GM23338 (cell line): ENCODE results near the gene RAP1A.

Experiments used
- CREB1 ChIP-seq: fragments of 250-450 bp; sonication (Bioruptor Pico); IDR thresholded peaks from 2 replicates; pipeline ENCODE4 v1.5.0; 2020; ENCODE audit warnings: low read depth, mild to moderate bottlenecking, moderate library complexity
- EZH2 ChIP-seq: fragments of 200-600 bp; sonication (generic); IDR thresholded peaks from one replicate; pipeline ENCODE4 v1.8.0; 2017; ENCODE audit warnings: antibody characterized with exemption, mild to moderate bottlenecking, low read depth; ENCODE audit not compliant: unreplicated experiment
- EZH2phosphoT487 ChIP-seq: fragments of 200-600 bp; sonication (generic); IDR thresholded peaks from one replicate; pipeline ENCODE4 v1.8.1; 2018; ENCODE audit warnings: antibody characterized with exemption; ENCODE audit not compliant: unreplicated experiment
- POLR2AphosphoS5 ChIP-seq: IDR thresholded peaks from 2 replicates; pipeline ENCODE4 v1.6.1; 2016; ENCODE audit warnings: antibody characterized with exemption, low read depth
- STAT1 ChIP-seq: IDR thresholded peaks from one replicate; pipeline ENCODE4 v1.6.1; 2016; ENCODE audit warnings: antibody characterized with exemption; ENCODE audit not compliant: unreplicated experiment
- TF ChIP-seq, protein P1 (sequence below), 2 experiments: fragments of 200-600 bp in 1 of 2; sonication (generic) in 1 of 2; conservative IDR thresholded peaks; 2 replicates each; pipeline versions ENCODE4 v1.5.1 to v1.6.1; 2016 to 2017; ENCODE audit warnings: antibody characterized with exemption in 2 of 2, low read depth in 2 of 2, mild to moderate bottlenecking in 2 of 2, moderate library complexity in 1 of 2
- TF ChIP-seq, protein P2 (sequence below): IDR thresholded peaks from one replicate; pipeline ENCODE4 v1.6.1; 2018; ENCODE audit warnings: antibody characterized with exemption; ENCODE audit not compliant: unreplicated experiment

DNA sequence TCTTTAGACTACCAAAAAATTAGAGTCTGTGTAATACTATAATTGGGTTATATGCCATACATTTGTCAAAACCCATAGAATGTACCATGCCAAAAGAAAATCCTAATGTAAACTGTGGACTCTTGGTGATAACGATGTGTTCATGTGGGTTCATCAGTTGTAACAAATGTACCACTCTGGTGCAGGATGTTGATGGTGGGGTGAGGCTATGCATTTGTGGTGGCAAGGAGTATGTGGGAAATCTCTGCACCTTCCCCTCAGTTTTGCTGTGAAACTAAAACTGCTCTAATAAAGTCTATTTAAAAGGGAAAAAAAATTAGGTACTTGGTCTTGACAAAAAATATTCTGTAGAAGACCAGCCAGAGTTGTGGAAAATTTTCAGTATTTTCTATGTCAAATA, 76.2 kb downstream of the RAP1A start:
- TF ChIP-seq, protein P1, sequence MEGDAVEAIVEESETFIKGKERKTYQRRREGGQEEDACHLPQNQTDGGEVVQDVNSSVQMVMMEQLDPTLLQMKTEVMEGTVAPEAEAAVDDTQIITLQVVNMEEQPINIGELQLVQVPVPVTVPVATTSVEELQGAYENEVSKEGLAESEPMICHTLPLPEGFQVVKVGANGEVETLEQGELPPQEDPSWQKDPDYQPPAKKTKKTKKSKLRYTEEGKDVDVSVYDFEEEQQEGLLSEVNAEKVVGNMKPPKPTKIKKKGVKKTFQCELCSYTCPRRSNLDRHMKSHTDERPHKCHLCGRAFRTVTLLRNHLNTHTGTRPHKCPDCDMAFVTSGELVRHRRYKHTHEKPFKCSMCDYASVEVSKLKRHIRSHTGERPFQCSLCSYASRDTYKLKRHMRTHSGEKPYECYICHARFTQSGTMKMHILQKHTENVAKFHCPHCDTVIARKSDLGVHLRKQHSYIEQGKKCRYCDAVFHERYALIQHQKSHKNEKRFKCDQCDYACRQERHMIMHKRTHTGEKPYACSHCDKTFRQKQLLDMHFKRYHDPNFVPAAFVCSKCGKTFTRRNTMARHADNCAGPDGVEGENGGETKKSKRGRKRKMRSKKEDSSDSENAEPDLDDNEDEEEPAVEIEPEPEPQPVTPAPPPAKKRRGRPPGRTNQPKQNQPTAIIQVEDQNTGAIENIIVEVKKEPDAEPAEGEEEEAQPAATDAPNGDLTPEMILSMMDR (conservative IDR thresholded peaks at IDR 0.05; ENCODE audit: low read depth in 2 of 2): no peak
- no peak for TF ChIP-seq EZH2
- no peak for TF ChIP-seq POLR2AphosphoS5
- TF ChIP-seq, protein P2, sequence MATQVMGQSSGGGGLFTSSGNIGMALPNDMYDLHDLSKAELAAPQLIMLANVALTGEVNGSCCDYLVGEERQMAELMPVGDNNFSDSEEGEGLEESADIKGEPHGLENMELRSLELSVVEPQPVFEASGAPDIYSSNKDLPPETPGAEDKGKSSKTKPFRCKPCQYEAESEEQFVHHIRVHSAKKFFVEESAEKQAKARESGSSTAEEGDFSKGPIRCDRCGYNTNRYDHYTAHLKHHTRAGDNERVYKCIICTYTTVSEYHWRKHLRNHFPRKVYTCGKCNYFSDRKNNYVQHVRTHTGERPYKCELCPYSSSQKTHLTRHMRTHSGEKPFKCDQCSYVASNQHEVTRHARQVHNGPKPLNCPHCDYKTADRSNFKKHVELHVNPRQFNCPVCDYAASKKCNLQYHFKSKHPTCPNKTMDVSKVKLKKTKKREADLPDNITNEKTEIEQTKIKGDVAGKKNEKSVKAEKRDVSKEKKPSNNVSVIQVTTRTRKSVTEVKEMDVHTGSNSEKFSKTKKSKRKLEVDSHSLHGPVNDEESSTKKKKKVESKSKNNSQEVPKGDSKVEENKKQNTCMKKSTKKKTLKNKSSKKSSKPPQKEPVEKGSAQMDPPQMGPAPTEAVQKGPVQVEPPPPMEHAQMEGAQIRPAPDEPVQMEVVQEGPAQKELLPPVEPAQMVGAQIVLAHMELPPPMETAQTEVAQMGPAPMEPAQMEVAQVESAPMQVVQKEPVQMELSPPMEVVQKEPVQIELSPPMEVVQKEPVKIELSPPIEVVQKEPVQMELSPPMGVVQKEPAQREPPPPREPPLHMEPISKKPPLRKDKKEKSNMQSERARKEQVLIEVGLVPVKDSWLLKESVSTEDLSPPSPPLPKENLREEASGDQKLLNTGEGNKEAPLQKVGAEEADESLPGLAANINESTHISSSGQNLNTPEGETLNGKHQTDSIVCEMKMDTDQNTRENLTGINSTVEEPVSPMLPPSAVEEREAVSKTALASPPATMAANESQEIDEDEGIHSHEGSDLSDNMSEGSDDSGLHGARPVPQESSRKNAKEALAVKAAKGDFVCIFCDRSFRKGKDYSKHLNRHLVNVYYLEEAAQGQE: no peak
- no peak for TF ChIP-seq CREB1
- no peak for TF ChIP-seq STAT1
- TF ChIP-seq EZH2phosphoT487: no peak
